Stomach (tissue), 4 donors: ENCODE results near the gene DMXL2.

Experiments
- CTCF ChIP-seq, 7 experiments: fragments of 450-650 bp in 4 of 7; fragments of 200-600 bp in 3 of 7; sonication (generic) in 3 of 7; IDR thresholded peaks; one replicate each; pipeline ENCODE4 v1.5.1; 2016 to 2019; ENCODE audit warnings: antibody characterized with exemption in 7 of 7, control low read depth in 2 of 7, mild to moderate bottlenecking in 1 of 7
- EP300 ChIP-seq: sonication (generic); formaldehyde crosslinking; IDR thresholded peaks from one replicate; pipeline ENCODE4 v1.6.1; 2017; ENCODE audit warnings: antibody characterized with exemption
- POLR2A ChIP-seq, 4 donors: fragments of 450-650 bp; IDR thresholded peaks; one replicate each; pipeline ENCODE4 v1.6.1; 2016; ENCODE audit warnings: antibody characterized with exemption in 4 of 4, control low read depth in 2 of 4, mild to moderate bottlenecking in 1 of 4, moderate library complexity in 1 of 4
- POLR2AphosphoS5 ChIP-seq, 3 donors: sonication (generic); formaldehyde crosslinking; IDR thresholded peaks; one replicate each; pipeline ENCODE4 v1.6.1; 2016; ENCODE audit warnings: antibody characterized with exemption in 3 of 3

- TF ChIP-seq CTCF (IDR thresholded peaks at IDR 0.05) (no peak), POLR2A (IDR thresholded peaks at IDR 0.05) (no peak), POLR2AphosphoS5 (IDR thresholded peaks at IDR 0.05) (no peak), EP300 (no peak)
Measured at GRCh38 chr15:51425517-51426040, 197.0 kb downstream of the DMXL2 start.
